ENCODE results near the gene ADO. TPM values are rescaled to one million over a fixed set of nuclear protein-coding genes. Genes with fewer than 3 reads are reported as not detected.

ADO gene
- total and polyA plus RNA-seq, 9 of the 15 experiments (the other 6 are each of a cell fraction or from before 2014, with no cell fraction given), result 3.0 to 20.0 (median 16.1) TPM

DNA sequence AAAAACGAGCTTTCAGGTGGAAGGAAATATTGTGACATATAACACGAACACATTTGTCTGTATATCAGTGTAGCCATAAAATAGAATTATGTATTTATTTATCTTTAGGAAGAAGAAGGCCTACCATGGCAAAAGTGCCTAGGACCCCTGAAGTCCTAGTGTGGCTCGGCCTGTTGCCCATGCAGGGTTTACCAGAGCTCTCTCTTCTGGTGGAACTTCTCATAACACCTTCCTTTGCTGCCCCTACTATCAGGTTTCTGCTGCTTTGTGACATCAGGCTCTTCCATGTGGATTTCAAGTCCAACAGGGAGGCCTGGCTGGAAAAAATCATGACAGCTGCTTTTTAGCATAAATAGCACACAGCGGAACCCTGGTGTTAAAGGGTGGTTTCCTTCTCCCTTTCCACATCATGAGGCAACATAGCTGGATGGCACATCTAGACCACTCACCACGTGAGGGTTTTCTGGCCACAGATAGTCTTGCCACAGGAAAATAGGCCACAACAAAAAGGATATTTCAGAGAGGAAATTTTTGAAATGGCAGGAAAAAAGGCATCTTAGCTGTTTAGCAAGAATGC is 44.8 kb upstream of the ADO start:
- no peaks in the 10 kb centered on the region for H3K9me1 ChIP-seq (ENCODE audit: control insufficient read depth, insufficient read depth, low read length)
- TF ChIP-seq, protein P1, sequence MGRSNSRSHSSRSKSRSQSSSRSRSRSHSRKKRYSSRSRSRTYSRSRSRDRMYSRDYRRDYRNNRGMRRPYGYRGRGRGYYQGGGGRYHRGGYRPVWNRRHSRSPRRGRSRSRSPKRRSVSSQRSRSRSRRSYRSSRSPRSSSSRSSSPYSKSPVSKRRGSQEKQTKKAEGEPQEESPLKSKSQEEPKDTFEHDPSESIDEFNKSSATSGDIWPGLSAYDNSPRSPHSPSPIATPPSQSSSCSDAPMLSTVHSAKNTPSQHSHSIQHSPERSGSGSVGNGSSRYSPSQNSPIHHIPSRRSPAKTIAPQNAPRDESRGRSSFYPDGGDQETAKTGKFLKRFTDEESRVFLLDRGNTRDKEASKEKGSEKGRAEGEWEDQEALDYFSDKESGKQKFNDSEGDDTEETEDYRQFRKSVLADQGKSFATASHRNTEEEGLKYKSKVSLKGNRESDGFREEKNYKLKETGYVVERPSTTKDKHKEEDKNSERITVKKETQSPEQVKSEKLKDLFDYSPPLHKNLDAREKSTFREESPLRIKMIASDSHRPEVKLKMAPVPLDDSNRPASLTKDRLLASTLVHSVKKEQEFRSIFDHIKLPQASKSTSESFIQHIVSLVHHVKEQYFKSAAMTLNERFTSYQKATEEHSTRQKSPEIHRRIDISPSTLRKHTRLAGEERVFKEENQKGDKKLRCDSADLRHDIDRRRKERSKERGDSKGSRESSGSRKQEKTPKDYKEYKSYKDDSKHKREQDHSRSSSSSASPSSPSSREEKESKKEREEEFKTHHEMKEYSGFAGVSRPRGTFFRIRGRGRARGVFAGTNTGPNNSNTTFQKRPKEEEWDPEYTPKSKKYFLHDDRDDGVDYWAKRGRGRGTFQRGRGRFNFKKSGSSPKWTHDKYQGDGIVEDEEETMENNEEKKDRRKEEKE (IDR thresholded peaks at IDR 0.05; ENCODE audit: borderline replicate concordance in 1 of 2, control insufficient read depth in 1 of 2, low read depth in 2 of 2, low read length in 1 of 2), result no peak
- TF ChIP-seq, protein P2, sequence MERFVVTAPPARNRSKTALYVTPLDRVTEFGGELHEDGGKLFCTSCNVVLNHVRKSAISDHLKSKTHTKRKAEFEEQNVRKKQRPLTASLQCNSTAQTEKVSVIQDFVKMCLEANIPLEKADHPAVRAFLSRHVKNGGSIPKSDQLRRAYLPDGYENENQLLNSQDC (CRISPR knock-in tag; IDR thresholded peaks at IDR 0.05), result no peak
- no peaks in the 10 kb centered on the region for H3K9me3 ChIP-seq (replicated peaks; ENCODE audit: control insufficient read depth, insufficient read depth, low read depth, low read length)
- BruUV-seq (replicated peaks), result no TSS peak
- CTCF ChIA-PET (ENCODE audit: low intra/inter-chr PET ratio), result interaction anchor here (0.6 kb wide), 2 partner anchors 61 to 308 kb away, joined by 3 to 4 read pairs; no protein-coding TSS in a partner anchor
- no peak overlapping the region for H3K4me3 ChIP-seq
- no peak for FAIRE-seq
- no peak for DNase-seq (ENCODE audit: extremely low read depth in 1 of 4, low spot score in 3 of 4)
- no peak overlapping the region for H2AFZ ChIP-seq (ENCODE audit: low read depth, low read length)
- no peak for ATAC-seq
- H3K36me3 ChIP-seq (ENCODE audit: control insufficient read depth, insufficient read depth, low read length), result no peaks in the 10 kb centered on the region
- H3K9ac ChIP-seq (ENCODE audit: insufficient read depth in 1 of 2, low read depth in 2 of 2, low read length in 2 of 2), result no peak overlapping the region
- no peak overlapping the region for H3K4me2 ChIP-seq (ENCODE audit: insufficient read depth, low read length)
- peaks cover 3 to 11% of the 10 kb centered on the region in 2 experiments for H3K27me3 ChIP-seq (ENCODE audit: control insufficient read depth in 2 of 2, insufficient read depth in 2 of 2, low read length in 2 of 2)
- no peaks in the 10 kb centered on the region for H3K79me2 ChIP-seq (ENCODE audit: control insufficient read depth, insufficient read depth, low read length)
- H4K20me1 ChIP-seq (replicated peaks; ENCODE audit: control insufficient read depth, insufficient read depth, low read length), result no peaks in the 10 kb centered on the region
- POLR2A ChIA-PET, result interaction anchor here (0.6 to 2.0 kb wide), 2 partner anchors 10 to 1226 kb away, joined by 3 to 12 read pairs; no protein-coding TSS in a partner anchor
- 10% methylated on average over 5 of the region's 5 CpGs for WGBS (ENCODE audit: insufficient coverage, low coverage, missing lambda C conversion rate)
- H3K4me1 ChIP-seq (replicated peaks in 1 of 2; ENCODE audit: control insufficient read depth in 2 of 2, insufficient read depth in 2 of 2, low read length in 2 of 2), result no peaks in the 10 kb centered on the region; a peak in 1 of 5 replicates
- intact Hi-C loops (cut with micrococcal nuclease), result no loop called here
- no peak overlapping the region for H3K27ac ChIP-seq (ENCODE audit: extremely low read depth, low read depth, low read length)
- in situ Hi-C loops (cut with MboI), result no loop called here

Data from K562 (cell line).